Esophagus muscularis mucosa (tissue), 3 donors: ENCODE data around the gene COL19A1.

Experiments
- POLR2A ChIP-seq: fragments of 450-650 bp; IDR thresholded peaks from one replicate; pipeline ENCODE4 v1.6.1; 2017; ENCODE audit warnings: antibody characterized with exemption, moderate library complexity, mild to moderate bottlenecking, low read depth
- POLR2AphosphoS5 ChIP-seq, 2 donors: sonication (generic); formaldehyde crosslinking; IDR thresholded peaks; one replicate each; pipeline ENCODE4 v1.6.1; 2017; ENCODE audit warnings: antibody characterized with exemption in 2 of 2
- TF ChIP-seq, protein P1 (sequence below), 3 experiments: fragments of 200-600 bp in 2 of 3; fragments of 450-650 bp in 1 of 3; sonication (generic) in 2 of 3; IDR thresholded peaks; one replicate each; pipeline ENCODE4 v1.5.1; 2017 to 2019; ENCODE audit warnings: antibody characterized with exemption in 3 of 3, mild to moderate bottlenecking in 2 of 3, moderate library complexity in 1 of 3

- TF ChIP-seq POLR2AphosphoS5 (IDR thresholded peaks at IDR 0.05) (no peak), POLR2A (no peak)
- TF ChIP-seq, protein P1, sequence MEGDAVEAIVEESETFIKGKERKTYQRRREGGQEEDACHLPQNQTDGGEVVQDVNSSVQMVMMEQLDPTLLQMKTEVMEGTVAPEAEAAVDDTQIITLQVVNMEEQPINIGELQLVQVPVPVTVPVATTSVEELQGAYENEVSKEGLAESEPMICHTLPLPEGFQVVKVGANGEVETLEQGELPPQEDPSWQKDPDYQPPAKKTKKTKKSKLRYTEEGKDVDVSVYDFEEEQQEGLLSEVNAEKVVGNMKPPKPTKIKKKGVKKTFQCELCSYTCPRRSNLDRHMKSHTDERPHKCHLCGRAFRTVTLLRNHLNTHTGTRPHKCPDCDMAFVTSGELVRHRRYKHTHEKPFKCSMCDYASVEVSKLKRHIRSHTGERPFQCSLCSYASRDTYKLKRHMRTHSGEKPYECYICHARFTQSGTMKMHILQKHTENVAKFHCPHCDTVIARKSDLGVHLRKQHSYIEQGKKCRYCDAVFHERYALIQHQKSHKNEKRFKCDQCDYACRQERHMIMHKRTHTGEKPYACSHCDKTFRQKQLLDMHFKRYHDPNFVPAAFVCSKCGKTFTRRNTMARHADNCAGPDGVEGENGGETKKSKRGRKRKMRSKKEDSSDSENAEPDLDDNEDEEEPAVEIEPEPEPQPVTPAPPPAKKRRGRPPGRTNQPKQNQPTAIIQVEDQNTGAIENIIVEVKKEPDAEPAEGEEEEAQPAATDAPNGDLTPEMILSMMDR (IDR thresholded peaks at IDR 0.05) = no peak
These were observed 259.2 kb downstream of the COL19A1 start for GRCh38 chr6:70125602-70126001.
